HG02798 (cell line): ENCODE results near the gene NIN.

Source experiments
- ATAC-seq: cut with Tn5 transposase; IDR thresholded peaks from one replicate; pipeline ENCODE4 v1.9.1; 2021; ENCODE audit warnings: mild to moderate bottlenecking; ENCODE audit not compliant: unreplicated experiment, poor library complexity

NIN gene

GRCh38 chr14:50830932-50831725 is at the start of gene NIN:
Gene NIN, minus strand, starts transcription at chr14:50831162. Its CDS starts 9,106 bp downstream, at chr14:50822056.
- ATAC-seq, result peak; percentile 85

GRCh38 chr14:50875359-50876070 is 44.6 kb upstream of the NIN start:
- ATAC-seq, result peak; percentile 98

GRCh38 chr14:50874757-50875156 is 43.8 kb upstream of the NIN start:
- no peak for ATAC-seq

GRCh38 chr14:50871914-50872732 is 41.2 kb upstream of the NIN start, which contains the start of gene ABHD12B:
Gene ABHD12B, plus strand, starts transcription at chr14:50872053. Its CDS starts 122 bp downstream, at chr14:50872175.
- no peak for ATAC-seq

- ATAC-seq, result no peak
These were observed 40.3 kb upstream of the NIN start for GRCh38 chr14:50871228-50871627.

GRCh38 chr14:50865391-50866076 is 34.6 kb upstream of the NIN start:
- no peak for ATAC-seq

- ATAC-seq, result no peak
These were observed 34.0 kb upstream of the NIN start for GRCh38 chr14:50864946-50865345.

GRCh38 chr14:50864237-50864636 is 33.3 kb upstream of the NIN start:
- no peak for ATAC-seq

- no peak for ATAC-seq
These were observed 31.1 kb upstream of the NIN start for GRCh38 chr14:50862036-50862570.

GRCh38 chr14:50860478-50861086 is 29.6 kb upstream of the NIN start:
- no peak for ATAC-seq

- ATAC-seq, result no peak
These were observed 28.3 kb upstream of the NIN start for GRCh38 chr14:50859296-50859624.

GRCh38 chr14:50856660-50857059 is 25.7 kb upstream of the NIN start:
- ATAC-seq, result no peak

- no peak for ATAC-seq
These were observed 24.6 kb upstream of the NIN start for GRCh38 chr14:50855558-50855957.

GRCh38 chr14:50854521-50854920 is 23.6 kb upstream of the NIN start:
- no peak for ATAC-seq

GRCh38 chr14:50853891-50854290 is 22.9 kb upstream of the NIN start:
- no peak for ATAC-seq

- ATAC-seq, result no peak
These were observed 15.4 kb upstream of the NIN start for GRCh38 chr14:50846226-50846880.

- no peak for ATAC-seq
These were observed 14.2 kb upstream of the NIN start for GRCh38 chr14:50845166-50845565.

- no peak for ATAC-seq
These were observed 13.4 kb upstream of the NIN start for GRCh38 chr14:50844391-50844790.

- ATAC-seq, result no peak
These were observed 8.7 kb upstream of the NIN start for GRCh38 chr14:50839691-50840090.
